ENCODE results near the gene SNRPN.
"Not testable (repeated sequence)": the region's sequence is repeated elsewhere in the genome, so short reads cannot be mapped to it uniquely, and the experiment has no call there.

SNRPN gene

DNA sequence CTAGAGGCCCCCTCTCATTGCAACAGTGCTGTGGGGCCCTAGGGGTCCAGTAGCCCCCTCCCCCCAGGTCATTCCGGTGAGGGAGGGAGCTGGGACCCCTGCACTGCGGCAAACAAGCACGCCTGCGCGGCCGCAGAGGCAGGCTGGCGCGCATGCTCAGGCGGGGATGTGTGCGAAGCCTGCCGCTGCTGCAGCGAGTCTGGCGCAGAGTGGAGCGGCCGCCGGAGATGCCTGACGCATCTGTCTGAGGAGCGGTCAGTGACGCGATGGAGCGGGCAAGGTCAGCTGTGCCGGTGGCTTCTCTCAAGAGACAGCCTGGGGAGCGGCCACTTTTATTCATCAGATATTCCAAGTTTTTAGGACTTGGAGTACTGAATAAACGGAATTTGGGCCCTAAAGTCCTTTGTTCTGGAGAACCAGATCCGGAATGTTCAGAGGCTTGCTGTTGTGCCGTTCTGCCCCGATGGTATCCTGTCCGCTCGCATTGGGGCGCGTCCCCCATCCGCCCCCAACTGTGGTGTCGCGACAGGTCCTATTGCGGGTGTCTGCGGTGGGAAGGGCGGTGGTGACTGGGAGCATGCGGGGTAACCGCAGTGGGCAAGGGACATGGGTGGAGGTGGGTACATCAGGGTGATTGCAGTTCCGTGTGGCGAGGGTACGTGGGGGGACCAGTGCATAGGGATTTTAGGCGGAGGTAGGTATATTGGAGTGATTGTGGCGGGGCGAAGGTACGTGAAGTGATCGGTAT is at the start of gene SNRPN, which contains the start of gene SNURF:
Gene SNRPN (plus strand): TSS at position 205 of the 748 bp plus-strand sequence. CDS start 19,467 bp downstream, outside the sequence.
Gene SNURF (plus strand): TSS at position 205 of the 748 bp plus-strand sequence. CDS start 62 bp downstream, at position 267.
- peaks cover 0 to 2% of the 10 kb centered on the region in 2 donors for H3K4me1 ChIP-seq (ENCODE audit: control insufficient read depth in 2 of 2, insufficient read depth in 2 of 2, low read length in 2 of 2)
- peak within 1 kb of the TSS; percentile 88 to 90 for H3K4me3 ChIP-seq (ENCODE audit: low read length in 2 of 2)
- no peaks in the 10 kb centered on the region for H3K36me3 ChIP-seq (ENCODE audit: control insufficient read depth in 2 of 2, insufficient read depth in 2 of 2, low read length in 2 of 2)
- H3K9ac ChIP-seq (ENCODE audit: low read depth in 1 of 2, low read length in 2 of 2): peak within 1 kb of the TSS; percentile 73 to 84
- peak within 1 kb of the TSS; percentile 78 to 86 for H3K27ac ChIP-seq (ENCODE audit: low read depth in 2 of 2, low read length in 2 of 2)
- H3K27me3 ChIP-seq (ENCODE audit: control insufficient read depth in 2 of 2, insufficient read depth in 2 of 2, low read length in 2 of 2): no peaks in the 10 kb centered on the region
- no peaks in the 10 kb centered on the region for H3K9me3 ChIP-seq (ENCODE audit: control insufficient read depth in 2 of 2, low read length in 2 of 2)

DNA sequence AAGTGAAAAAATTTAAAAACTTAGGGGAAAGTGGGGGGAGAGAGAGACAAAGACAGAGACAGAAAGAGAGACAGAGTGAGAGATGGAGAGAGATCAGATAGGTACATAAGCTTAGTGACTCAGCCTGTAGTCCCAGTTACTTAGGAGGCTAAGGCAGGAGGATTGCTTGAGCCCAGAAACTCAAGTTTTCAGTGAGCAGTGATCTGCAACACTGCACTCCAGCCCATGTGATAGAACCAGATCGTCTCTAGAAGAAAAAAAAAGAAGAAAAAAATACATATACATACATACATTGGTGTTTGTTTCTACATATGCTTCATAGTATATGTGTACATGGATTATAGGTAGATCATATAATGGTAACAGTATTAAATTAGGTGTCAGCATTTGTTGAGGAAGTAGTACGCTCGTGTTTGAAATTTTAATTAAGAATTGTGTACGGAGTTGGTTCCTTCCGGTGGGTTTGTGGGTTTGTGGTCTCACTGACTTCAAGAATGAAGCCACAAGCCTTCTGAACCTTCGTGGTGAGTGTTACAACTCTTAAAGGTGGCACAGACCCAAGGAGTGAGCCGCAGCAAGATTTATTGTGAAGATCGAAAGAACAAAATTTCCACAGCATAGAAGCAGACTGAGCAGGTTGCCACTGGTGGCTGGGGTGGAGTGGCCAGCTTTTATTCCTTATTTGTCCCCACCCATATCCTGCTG is 38.3 kb upstream of the SNRPN start:
- Histone ChIP-seq H3K36me3 (ENCODE audit: control insufficient read depth in 2 of 2, insufficient read depth in 2 of 2, low read length in 2 of 2) (no peaks in the 10 kb centered on the region), H3K4me3 (ENCODE audit: low read length in 2 of 2) (no peak overlapping the region), H3K27me3 (ENCODE audit: control insufficient read depth in 2 of 2, insufficient read depth in 2 of 2, low read length in 2 of 2) (no peaks in the 10 kb centered on the region), H3K4me1 (ENCODE audit: control insufficient read depth in 2 of 2, insufficient read depth in 2 of 2, low read length in 2 of 2) (no peaks in the 10 kb centered on the region), H3K9me3 (ENCODE audit: control insufficient read depth in 2 of 2, low read length in 2 of 2) (peaks cover 2 to 4% of the 10 kb centered on the region in 2 donors), H3K9ac (ENCODE audit: low read depth in 1 of 2, low read length in 2 of 2) (no peak overlapping the region), H3K27ac (ENCODE audit: low read depth in 2 of 2, low read length in 2 of 2) (no peak overlapping the region)

GRCh38 chr15:24917431-24917830 is 37.4 kb upstream of the SNRPN start:
- Histone ChIP-seq H3K36me3 (ENCODE audit: control insufficient read depth in 2 of 2, insufficient read depth in 2 of 2, low read length in 2 of 2) (no peaks in the 10 kb centered on the region), H3K4me3 (ENCODE audit: low read length in 2 of 2) (no peak overlapping the region), H3K9ac (ENCODE audit: low read depth in 1 of 2, low read length in 2 of 2) (no peak overlapping the region), H3K4me1 (ENCODE audit: control insufficient read depth in 2 of 2, insufficient read depth in 2 of 2, low read length in 2 of 2) (no peaks in the 10 kb centered on the region), H3K9me3 (ENCODE audit: control insufficient read depth in 2 of 2, low read length in 2 of 2) (peaks cover 2% of the 10 kb centered on the region in 2 donors), H3K27me3 (ENCODE audit: control insufficient read depth in 2 of 2, insufficient read depth in 2 of 2, low read length in 2 of 2) (no peaks in the 10 kb centered on the region), H3K27ac (ENCODE audit: low read depth in 2 of 2, low read length in 2 of 2) (no peak overlapping the region)

- Histone ChIP-seq H3K9me3 (ENCODE audit: control insufficient read depth in 2 of 2, low read length in 2 of 2) (peaks cover 0 to 2% of the 10 kb centered on the region in 2 donors), H3K9ac (ENCODE audit: low read depth in 1 of 2, low read length in 2 of 2) (no peak overlapping the region), H3K4me3 (ENCODE audit: low read length in 2 of 2) (no peak overlapping the region), H3K27me3 (ENCODE audit: control insufficient read depth in 2 of 2, insufficient read depth in 2 of 2, low read length in 2 of 2) (no peaks in the 10 kb centered on the region), H3K27ac (ENCODE audit: low read depth in 2 of 2, low read length in 2 of 2) (no peak overlapping the region), H3K4me1 (ENCODE audit: control insufficient read depth in 2 of 2, insufficient read depth in 2 of 2, low read length in 2 of 2) (no peaks in the 10 kb centered on the region), H3K36me3 (ENCODE audit: control insufficient read depth in 2 of 2, insufficient read depth in 2 of 2, low read length in 2 of 2) (no peaks in the 10 kb centered on the region)
Measured at GRCh38 chr15:24919446-24919845, 35.3 kb upstream of the SNRPN start.

DNA sequence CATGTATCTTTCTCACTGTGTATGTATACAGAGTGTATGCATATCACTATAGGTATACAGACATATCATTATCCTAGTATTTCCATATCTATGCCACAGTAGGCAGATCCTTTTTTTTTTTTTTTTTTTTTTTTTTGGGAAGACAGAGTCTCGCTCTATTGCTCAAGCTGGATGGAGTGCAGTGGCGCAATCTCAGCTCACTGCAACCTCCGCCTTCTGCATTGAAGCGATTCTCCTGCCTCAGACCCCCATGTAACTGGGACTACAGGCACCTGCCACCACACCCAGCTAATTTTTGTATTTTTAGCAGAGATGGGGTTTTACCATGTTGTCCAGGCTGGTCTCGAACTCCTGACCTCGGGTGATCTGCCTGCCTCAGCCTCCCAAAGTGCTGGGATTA is 32.0 kb upstream of the SNRPN start:
- not testable (repeated sequence) for H3K4me1 ChIP-seq (ENCODE audit: control insufficient read depth in 2 of 2, insufficient read depth in 2 of 2, low read length in 2 of 2); H3K27me3 ChIP-seq (ENCODE audit: control insufficient read depth in 2 of 2, insufficient read depth in 2 of 2, low read length in 2 of 2); H3K36me3 ChIP-seq (ENCODE audit: control insufficient read depth in 2 of 2, insufficient read depth in 2 of 2, low read length in 2 of 2); H3K9ac ChIP-seq (ENCODE audit: low read depth in 1 of 2, low read length in 2 of 2); H3K27ac ChIP-seq (ENCODE audit: low read depth in 2 of 2, low read length in 2 of 2); H3K4me3 ChIP-seq (ENCODE audit: low read length in 2 of 2); H3K9me3 ChIP-seq (ENCODE audit: control insufficient read depth in 2 of 2, low read length in 2 of 2)

- Histone ChIP-seq H3K4me1 (ENCODE audit: control insufficient read depth in 2 of 2, insufficient read depth in 2 of 2, low read length in 2 of 2) (no peaks in the 10 kb centered on the region), H3K4me3 (ENCODE audit: low read length in 2 of 2) (no peak overlapping the region), H3K27me3 (ENCODE audit: control insufficient read depth in 2 of 2, insufficient read depth in 2 of 2, low read length in 2 of 2) (no peaks in the 10 kb centered on the region), H3K36me3 (ENCODE audit: control insufficient read depth in 2 of 2, insufficient read depth in 2 of 2, low read length in 2 of 2) (no peaks in the 10 kb centered on the region), H3K9me3 (ENCODE audit: control insufficient read depth in 2 of 2, low read length in 2 of 2) (peaks cover 0 to 2% of the 10 kb centered on the region in 2 donors), H3K27ac (ENCODE audit: low read depth in 2 of 2, low read length in 2 of 2) (no peak overlapping the region), H3K9ac (ENCODE audit: low read depth in 1 of 2, low read length in 2 of 2) (no peak overlapping the region)
Measured at GRCh38 chr15:24924153-24924552, 30.6 kb upstream of the SNRPN start.

DNA sequence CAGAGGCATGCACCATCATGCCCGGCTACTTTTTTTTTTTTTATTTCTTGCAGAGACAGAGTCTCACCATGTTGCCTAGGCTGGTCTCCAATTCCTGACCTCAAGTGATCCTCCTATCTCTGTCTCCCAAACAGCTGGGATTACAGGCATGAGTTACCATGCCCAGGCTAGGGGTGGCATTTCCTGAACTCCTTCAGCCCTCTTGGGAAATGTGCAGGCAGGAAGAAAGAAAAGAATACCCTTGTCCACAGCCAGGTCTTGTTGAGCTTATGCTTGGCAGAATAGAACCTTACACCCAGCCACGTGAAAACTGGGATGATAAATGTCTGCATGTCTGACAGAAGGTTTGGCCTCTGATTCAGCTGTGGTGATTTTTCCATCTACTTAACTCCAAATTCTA is 30.2 kb upstream of the SNRPN start:
- Histone ChIP-seq H3K9ac (ENCODE audit: low read depth in 1 of 2, low read length in 2 of 2) (no peak overlapping the region), H3K9me3 (ENCODE audit: control insufficient read depth in 2 of 2, low read length in 2 of 2) (no peaks in the 10 kb centered on the region), H3K4me1 (ENCODE audit: control insufficient read depth in 2 of 2, insufficient read depth in 2 of 2, low read length in 2 of 2) (no peaks in the 10 kb centered on the region), H3K4me3 (ENCODE audit: low read length in 2 of 2) (no peak overlapping the region), H3K27me3 (ENCODE audit: control insufficient read depth in 2 of 2, insufficient read depth in 2 of 2, low read length in 2 of 2) (no peaks in the 10 kb centered on the region), H3K36me3 (ENCODE audit: control insufficient read depth in 2 of 2, insufficient read depth in 2 of 2, low read length in 2 of 2) (no peaks in the 10 kb centered on the region), H3K27ac (ENCODE audit: low read depth in 2 of 2, low read length in 2 of 2) (no peak overlapping the region)

GRCh38 chr15:24931874-24932732 is 22.7 kb upstream of the SNRPN start:
- H3K27me3 ChIP-seq (ENCODE audit: control insufficient read depth in 2 of 2, insufficient read depth in 2 of 2, low read length in 2 of 2); H3K9ac ChIP-seq (ENCODE audit: low read depth in 1 of 2, low read length in 2 of 2): not testable (repeated sequence)

DNA sequence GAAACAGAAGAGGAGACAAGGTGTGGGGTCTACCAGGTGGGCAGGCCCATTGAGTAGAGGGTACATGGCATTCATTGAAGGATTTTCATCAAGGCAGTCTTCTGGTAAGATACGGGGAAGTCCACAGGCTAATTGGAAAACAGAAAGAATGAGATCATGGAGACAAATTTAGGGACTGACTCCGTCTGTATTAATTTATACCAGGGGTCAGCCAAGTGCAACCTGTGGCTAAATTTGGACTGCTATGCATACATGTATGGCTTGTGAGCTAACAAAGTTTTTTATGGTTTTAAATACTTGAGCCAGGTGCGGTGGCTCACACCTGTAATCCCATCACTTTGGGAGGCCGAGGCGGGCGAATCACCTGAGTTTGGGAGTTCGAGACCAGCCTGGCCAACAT is 21.1 kb upstream of the SNRPN start:
- H3K27ac ChIP-seq (ENCODE audit: low read depth in 2 of 2, low read length in 2 of 2): no peak overlapping the region
- no peaks in the 10 kb centered on the region for H3K9me3 ChIP-seq (ENCODE audit: control insufficient read depth in 2 of 2, low read length in 2 of 2)
- H3K27me3 ChIP-seq (ENCODE audit: control insufficient read depth in 2 of 2, insufficient read depth in 2 of 2, low read length in 2 of 2): no peaks in the 10 kb centered on the region
- H3K4me1 ChIP-seq (ENCODE audit: control insufficient read depth in 2 of 2, insufficient read depth in 2 of 2, low read length in 2 of 2): no peaks in the 10 kb centered on the region
- H3K9ac ChIP-seq (ENCODE audit: low read depth in 1 of 2, low read length in 2 of 2): no peak overlapping the region
- no peak overlapping the region for H3K4me3 ChIP-seq (ENCODE audit: low read length in 2 of 2)
- H3K36me3 ChIP-seq (ENCODE audit: control insufficient read depth in 2 of 2, insufficient read depth in 2 of 2, low read length in 2 of 2): no peaks in the 10 kb centered on the region

More at GRCh38 chr15:24931874-24932732, 22.7 kb upstream of the SNRPN start:
- not testable (repeated sequence) for H3K27ac ChIP-seq (ENCODE audit: low read depth in 2 of 2, low read length in 2 of 2); H3K4me3 ChIP-seq (ENCODE audit: low read length in 2 of 2); H3K4me1 ChIP-seq (ENCODE audit: control insufficient read depth in 2 of 2, insufficient read depth in 2 of 2, low read length in 2 of 2); H3K36me3 ChIP-seq (ENCODE audit: control insufficient read depth in 2 of 2, insufficient read depth in 2 of 2, low read length in 2 of 2); H3K9me3 ChIP-seq (ENCODE audit: control insufficient read depth in 2 of 2, low read length in 2 of 2)

- H3K36me3 ChIP-seq (ENCODE audit: control insufficient read depth in 2 of 2, insufficient read depth in 2 of 2, low read length in 2 of 2); H3K27me3 ChIP-seq (ENCODE audit: control insufficient read depth in 2 of 2, insufficient read depth in 2 of 2, low read length in 2 of 2); H3K9ac ChIP-seq (ENCODE audit: low read depth in 1 of 2, low read length in 2 of 2); H3K27ac ChIP-seq (ENCODE audit: low read depth in 2 of 2, low read length in 2 of 2); H3K4me3 ChIP-seq (ENCODE audit: low read length in 2 of 2); H3K9me3 ChIP-seq (ENCODE audit: control insufficient read depth in 2 of 2, low read length in 2 of 2); H3K4me1 ChIP-seq (ENCODE audit: control insufficient read depth in 2 of 2, insufficient read depth in 2 of 2, low read length in 2 of 2): not testable (repeated sequence)
Measured at GRCh38 chr15:24938224-24938623, 16.6 kb upstream of the SNRPN start.

All from mucosa of rectum (tissue), 2 donors.